Activated CD8-positive, alpha-beta memory T cell treated with anti-CD3 and anti-CD28 coated beads for 36 hours (primary cell): ENCODE data around the gene PPP2R2B. TPM values are rescaled to one million over a fixed set of nuclear protein-coding genes. Genes with fewer than 3 reads are reported as not detected.

Experiments used
- CTCF ChIA-PET: fragments of 350-600 bp; sonication (Branson Sonifier 250); formaldehyde crosslinking; loops from one replicate; lab custom pipeline; 2021; ENCODE audit warnings: antibody characterized with exemption; lab: Charles Lee
- POLR2A ChIA-PET: fragments of 350-600 bp; sonication (Branson Sonifier 250); formaldehyde crosslinking; loops from one replicate; lab custom pipeline; 2021; ENCODE audit warnings: antibody characterized with exemption; lab: Charles Lee
- total RNA-seq, 2 experiments: library from RNA; stranded (reverse); gene quantifications; one replicate each; pipeline ENCODE4 v1.2.3, GENCODE V29; 2021

The PPP2R2B gene
- total RNA-seq, 2 experiments from 2014 or later: 1.9 to 2.1 TPM

DNA sequence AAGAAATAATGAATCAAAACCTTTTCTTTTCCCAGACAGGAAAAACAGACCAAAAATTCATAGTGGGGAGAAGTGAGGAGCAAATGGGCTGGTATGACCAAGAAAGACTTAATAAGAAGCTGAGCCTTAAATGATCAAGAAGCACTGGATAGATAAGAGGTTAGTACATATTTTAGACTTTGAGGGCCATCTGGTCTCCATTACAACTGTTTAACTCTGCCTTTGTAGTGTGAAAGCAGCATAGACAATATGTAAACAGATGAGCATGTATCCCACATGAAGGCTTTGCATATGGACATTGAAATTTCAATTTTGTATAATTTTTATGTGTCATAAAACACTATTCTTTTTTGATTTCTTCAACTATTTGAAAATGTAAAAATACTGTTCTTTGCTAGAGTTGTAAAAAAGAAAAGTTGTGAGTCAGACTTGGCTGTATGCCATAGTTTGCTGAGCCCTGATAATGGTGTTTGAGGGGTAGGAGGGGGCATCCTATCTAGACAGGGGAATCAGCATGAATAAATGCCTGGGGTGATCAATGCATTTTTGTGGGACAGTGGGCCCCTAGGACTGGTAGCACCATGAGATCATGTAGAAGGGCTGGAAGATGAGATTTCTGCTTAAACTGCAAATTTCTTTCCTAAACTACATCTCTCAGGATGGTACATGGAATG is 270.8 kb downstream of the PPP2R2B start:
- CTCF ChIA-PET: no interaction called here

DNA sequence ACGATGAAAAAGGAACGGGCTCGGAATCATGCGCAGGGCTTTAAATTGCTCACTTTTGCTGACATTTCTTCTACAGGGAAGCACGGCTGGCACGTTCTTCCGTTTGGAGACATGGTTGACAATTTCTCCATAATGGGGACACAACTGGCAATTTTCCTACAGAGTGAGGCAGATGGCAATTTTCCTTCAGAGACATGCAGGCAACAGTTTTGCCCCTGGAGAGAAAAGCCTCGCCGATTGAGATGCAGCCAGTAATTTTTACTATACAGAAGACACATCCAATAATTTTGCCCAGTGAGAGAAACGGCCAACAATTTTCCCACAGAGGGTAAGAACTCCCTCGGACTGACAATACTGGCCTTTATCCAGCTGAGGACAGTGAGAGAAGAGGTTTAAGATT is 271.7 kb downstream of the PPP2R2B start:
- ChIA-PET POLR2A (no interaction called here), CTCF (no interaction called here)

More for the DNA sequence above, 270.8 kb downstream of the PPP2R2B start:
- POLR2A ChIA-PET: no interaction called here

- ChIA-PET CTCF (no interaction called here), POLR2A (no interaction called here)
Measured at GRCh38 chr5:146600376-146600775, 278.2 kb downstream of the PPP2R2B start.

DNA sequence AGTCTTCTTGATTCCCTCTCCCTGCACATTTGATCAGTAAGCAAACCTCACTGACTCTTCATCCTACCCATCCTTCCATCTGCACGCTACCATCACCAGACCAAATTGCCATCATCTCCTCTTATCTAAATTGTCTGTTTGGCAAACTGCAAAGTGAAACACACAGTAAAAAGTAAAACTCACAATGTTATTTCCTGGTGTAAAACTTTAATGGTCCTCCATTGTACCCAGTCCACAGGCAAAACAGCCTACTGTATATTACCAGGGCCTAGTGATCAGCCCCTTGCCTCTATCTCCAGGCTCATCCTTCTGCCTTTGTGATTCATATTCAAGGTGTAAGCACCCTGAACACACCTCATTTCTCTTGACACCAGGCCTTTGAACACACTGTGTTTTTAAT is 279.3 kb downstream of the PPP2R2B start:
- ChIA-PET CTCF (no interaction called here), POLR2A (no interaction called here)

GRCh38 chr5:146595088-146595487 is 283.5 kb downstream of the PPP2R2B start:
- ChIA-PET CTCF (interaction anchor here (1.0 kb wide), 1 partner anchor 28 kb away, joined by 4 read pairs; no protein-coding TSS in a partner anchor), POLR2A (no interaction called here)

DNA sequence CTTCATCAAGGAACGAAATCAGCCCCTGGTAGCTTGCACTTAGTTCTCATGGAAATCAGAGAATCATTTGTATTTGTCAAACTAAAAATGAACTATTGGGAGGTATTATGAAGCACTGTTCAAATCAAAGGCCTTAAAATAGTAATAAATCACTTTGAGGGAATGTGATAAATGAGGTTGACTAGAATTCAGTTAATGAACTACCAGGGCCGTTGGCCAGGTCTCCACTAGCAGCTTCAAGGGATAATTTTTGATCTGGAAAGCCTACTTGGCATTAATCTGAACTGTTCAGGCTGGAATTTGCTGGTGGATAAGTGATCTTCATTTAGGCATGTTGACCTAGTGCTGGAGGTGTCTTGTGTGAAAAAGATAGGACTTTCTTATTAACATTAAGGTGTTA is 286.2 kb downstream of the PPP2R2B start:
- CTCF ChIA-PET: no interaction called here
- POLR2A ChIA-PET: no interaction called here

DNA sequence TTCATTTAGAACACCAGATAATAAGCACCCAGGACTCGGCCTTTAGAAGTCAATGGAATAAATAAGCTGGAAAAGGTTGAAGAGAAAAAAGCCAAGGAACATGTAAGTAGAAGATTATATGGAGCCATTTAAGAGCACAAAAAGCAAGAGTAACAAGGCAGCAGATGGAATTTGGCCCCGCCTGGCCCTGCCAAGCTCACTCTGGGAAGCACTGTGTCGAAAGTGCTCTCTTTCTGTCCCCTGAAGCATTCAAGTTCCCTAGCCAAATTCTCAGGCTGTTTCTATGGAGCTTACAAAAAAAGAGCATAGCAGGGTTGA is 289.6 kb downstream of the PPP2R2B start:
- POLR2A ChIA-PET: no interaction called here
- CTCF ChIA-PET: no interaction called here

- CTCF ChIA-PET: no interaction called here
- POLR2A ChIA-PET: no interaction called here
Measured at GRCh38 chr5:146588331-146589027, 290.1 kb downstream of the PPP2R2B start.

DNA sequence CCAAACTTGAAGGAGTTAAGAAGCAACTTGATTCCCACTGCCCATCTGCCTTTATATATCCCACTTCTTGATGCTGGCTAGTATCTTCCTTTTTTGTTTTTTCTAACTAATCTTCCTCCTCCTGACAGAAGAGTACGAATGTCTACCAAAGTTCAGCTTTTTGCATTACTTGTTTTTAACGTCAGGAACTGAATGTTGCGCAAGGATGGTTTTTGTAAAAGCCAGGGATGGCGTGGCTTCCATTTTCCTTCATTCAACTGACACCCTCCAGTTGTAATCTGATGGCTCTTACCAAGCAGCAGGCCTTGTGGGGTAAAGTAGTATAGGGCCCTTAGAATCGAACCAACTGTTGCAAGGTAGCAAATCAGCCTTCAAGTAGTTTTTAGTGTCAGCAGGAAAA is 291.8 kb downstream of the PPP2R2B start:
- CTCF ChIA-PET: no interaction called here
- POLR2A ChIA-PET: no interaction called here

GRCh38 chr5:146584750-146585149 is 293.8 kb downstream of the PPP2R2B start:
- POLR2A ChIA-PET: no interaction called here
- CTCF ChIA-PET: no interaction called here

DNA sequence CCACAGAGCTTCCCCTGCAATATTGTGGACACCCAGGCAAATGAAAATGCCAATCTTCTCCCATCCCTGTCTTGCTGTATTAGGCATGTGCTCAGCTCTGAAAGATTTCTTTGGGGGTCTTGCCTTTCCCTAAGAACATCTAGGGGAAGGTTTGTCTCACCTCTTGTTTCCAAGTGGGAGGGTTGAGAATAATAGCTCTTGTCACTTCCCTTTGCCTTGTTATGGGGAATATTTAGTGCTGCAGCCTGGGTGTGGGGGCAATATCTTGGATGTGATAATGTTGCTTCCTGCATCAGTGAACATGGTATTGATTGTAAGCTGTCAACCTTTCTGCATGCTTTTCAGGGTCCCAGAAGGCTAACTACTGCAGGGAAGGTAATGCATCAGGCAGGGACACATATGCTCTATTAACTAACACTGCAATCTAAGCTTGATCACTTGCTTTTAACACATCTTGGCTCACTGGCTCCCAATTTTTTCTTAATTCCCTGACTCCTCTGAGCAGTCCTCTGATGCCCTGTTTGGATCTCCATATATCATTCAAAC is 296.4 kb downstream of the PPP2R2B start:
- CTCF ChIA-PET: no interaction called here
- POLR2A ChIA-PET: no interaction called here

DNA sequence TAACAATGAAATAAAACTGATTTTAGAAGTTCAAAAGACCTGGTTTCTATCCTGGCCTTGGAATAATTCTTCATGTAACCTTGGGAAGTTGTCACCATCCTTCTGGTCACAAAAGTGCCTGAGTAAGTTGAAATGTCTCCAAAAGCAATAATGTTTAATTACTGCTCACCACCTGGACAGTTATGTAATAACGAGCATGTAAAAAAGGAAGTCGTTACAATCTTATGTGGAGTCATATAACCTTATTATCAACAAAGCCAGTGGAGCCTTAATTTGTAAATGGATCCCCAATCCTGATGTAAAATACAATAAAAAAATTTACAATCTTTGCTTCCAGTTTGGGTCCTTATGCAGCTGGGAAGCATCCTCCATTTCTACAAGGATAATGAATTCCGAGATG is 298.3 kb downstream of the PPP2R2B start:
- ChIA-PET POLR2A (no interaction called here), CTCF (no interaction called here)

DNA sequence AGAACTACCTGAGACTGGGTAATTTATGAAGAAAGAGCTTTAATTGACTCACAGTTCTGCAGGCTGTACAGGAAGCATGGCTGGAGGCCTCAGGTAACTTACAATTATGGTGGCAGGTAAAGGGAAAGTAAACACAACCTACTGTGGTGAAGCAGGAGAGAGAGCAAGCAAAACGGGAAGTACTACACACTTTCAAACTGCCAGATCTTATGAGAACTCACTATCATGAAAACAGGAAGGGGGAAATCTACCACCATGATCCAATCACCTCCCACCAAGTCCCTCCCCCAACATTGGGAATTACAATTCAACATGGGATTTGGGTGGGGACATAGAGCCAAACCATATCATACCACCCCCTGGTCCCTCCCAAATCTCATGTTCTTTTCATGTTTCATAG is 303.8 kb downstream of the PPP2R2B start:
- ChIA-PET CTCF (no interaction called here), POLR2A (no interaction called here)

GRCh38 chr5:146568161-146568560 is 310.4 kb downstream of the PPP2R2B start:
- ChIA-PET CTCF (no interaction called here), POLR2A (no interaction called here)

DNA sequence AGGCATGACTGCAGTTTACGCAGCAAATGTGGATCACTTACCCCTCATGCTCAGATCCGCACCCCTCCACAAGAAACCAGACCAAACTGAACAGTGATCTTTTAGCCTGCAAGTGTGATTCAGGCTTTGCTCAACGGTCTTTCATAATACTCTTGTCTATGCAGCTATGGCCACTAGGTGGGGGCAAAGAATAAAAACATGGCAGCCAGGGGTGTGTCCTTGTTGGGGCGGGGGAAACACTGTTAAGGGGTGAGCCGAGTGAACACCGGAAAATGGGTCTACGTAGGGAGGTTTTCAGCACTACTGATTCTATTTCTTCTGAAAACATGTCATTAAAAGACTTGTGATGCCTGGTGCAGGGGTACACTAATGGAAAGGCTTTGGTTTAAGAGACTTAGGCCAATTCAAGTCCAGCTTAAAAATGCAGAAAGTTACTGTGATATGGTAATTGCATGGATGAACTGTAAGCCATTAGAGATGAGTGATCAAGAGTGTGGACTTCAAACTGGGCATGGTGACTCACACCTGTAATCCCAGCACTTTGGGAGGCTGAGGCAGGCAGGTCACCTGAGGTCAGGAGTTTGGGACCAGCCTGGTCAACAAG is 312.7 kb downstream of the PPP2R2B start:
- ChIA-PET POLR2A (no interaction called here), CTCF (interaction anchor here (0.8 kb wide), 1 partner anchor 9 kb away, joined by 3 read pairs; no protein-coding TSS in a partner anchor)

- ChIA-PET POLR2A (no interaction called here), CTCF (interaction anchor here (1.1 kb wide), 1 partner anchor 22 kb away, joined by 3 read pairs; no protein-coding TSS in a partner anchor)
Measured at GRCh38 chr5:146564007-146564762, 314.4 kb downstream of the PPP2R2B start.

DNA sequence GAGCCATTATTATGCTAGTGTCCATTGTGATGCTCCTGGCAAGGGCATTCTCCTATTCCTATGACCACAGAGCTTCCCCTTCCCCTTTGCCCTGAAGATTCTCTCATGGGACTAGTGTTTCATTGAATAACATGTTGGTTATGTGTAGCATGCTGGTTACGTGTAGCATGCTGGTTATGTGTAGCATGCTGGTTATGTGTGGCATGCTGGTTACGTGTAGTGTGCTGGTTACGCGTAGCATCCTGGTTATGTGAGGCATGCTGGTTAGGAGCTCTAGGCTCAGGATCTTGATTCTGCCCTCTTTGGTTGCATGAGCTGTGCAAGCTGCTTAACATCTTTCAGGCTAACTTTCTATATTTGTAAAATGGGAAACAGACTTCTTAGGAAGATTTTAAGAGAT is 316.1 kb downstream of the PPP2R2B start:
- ChIA-PET POLR2A (no interaction called here), CTCF (interaction anchor here (1.6 kb wide), 1 partner anchor 618 kb away, joined by 5 read pairs; no protein-coding TSS in a partner anchor)

DNA sequence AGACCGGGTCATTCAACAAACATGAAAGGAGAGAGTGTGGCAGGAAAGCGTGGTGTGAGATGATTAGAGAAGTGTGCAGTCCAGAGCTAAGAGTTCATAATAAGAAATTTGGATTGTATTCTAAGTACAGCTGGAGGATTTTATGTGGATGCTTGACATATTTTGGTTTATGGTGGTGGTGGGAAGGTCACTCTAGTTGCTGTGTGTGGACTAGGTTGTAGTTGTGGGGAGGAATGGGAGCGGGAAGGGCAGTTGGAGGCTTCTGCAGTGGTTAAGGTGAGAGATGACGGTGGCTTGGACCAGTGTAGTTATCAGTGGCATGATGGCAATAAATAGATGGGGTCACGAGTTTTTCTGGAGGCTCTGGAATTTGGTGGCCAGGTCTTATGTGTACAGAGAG is 316.8 kb downstream of the PPP2R2B start:
- ChIA-PET POLR2A (no interaction called here), CTCF (interaction anchor here (1.6 kb wide), 1 partner anchor 619 kb away, joined by 5 read pairs; no protein-coding TSS in a partner anchor)

GRCh38 chr5:146560205-146560812 is 318.2 kb downstream of the PPP2R2B start:
- ChIA-PET POLR2A (no interaction called here), CTCF (no interaction called here)
